Heart left ventricle (tissue), 16 donors: Measurements from ENCODE around the gene RHOV. TPM values are rescaled to one million over a fixed set of nuclear protein-coding genes. Genes with fewer than 3 reads are reported as not detected.

Source experiments
- ATAC-seq, 4 donors: fragments of 200-7000 bp; cut with Tn5 transposase; one replicate each; pipeline ENCODE4 v1.9.1; 2020 to 2022; ENCODE audit warnings: moderate library complexity in 4 of 4, mild to moderate bottlenecking in 3 of 4, moderate number of reproducible peaks in 1 of 4
- DNase-seq, 5 donors: peaks; one replicate each; pipeline ENCODE4 v3.0.0-alpha.2; 2020
- H3K27ac ChIP-seq, 12 donors: fragments of 200-600 bp; sonication (generic) in 4 of 12; one replicate each; pipeline versions ENCODE4 v1.5.0 to v1.8.0; 2016 to 2022; ENCODE audit warnings: mild to moderate bottlenecking in 2 of 12
- H3K27me3 ChIP-seq, 9 donors: fragments of 200-600 bp; sonication (generic) in 2 of 9; one replicate each; pipeline versions ENCODE4 v1.5.1 to v1.8.0; 2016 to 2022; ENCODE audit warnings: mild to moderate bottlenecking in 3 of 9
- H3K36me3 ChIP-seq, 9 donors: fragments of 200-600 bp; sonication (generic) in 2 of 9; one replicate each; pipeline versions ENCODE4 v1.5.0 to v1.8.0; 2018 to 2022; ENCODE audit warnings: mild to moderate bottlenecking in 2 of 9
- H3K4me1 ChIP-seq, 12 donors: fragments of 200-600 bp; sonication (generic) in 4 of 12; one replicate each; pipeline versions ENCODE4 v1.5.0 to v1.8.0; 2016 to 2022; ENCODE audit warnings: mild to moderate bottlenecking in 3 of 12
- H3K4me3 ChIP-seq, 12 donors: fragments of 200-600 bp; sonication (generic) in 4 of 12; one replicate each; pipeline versions ENCODE4 v1.5.0 to v1.8.0; 2017 to 2022; ENCODE audit warnings: mild to moderate bottlenecking in 9 of 12, moderate library complexity in 4 of 12
- H3K9me3 ChIP-seq, 12 donors: fragments of 200-600 bp; sonication (generic) in 4 of 12; one replicate each; pipeline versions ENCODE4 v1.5.0 to v1.8.0; 2016 to 2022; ENCODE audit warnings: mild to moderate bottlenecking in 1 of 12
- POLR2A ChIP-seq, 2 donors: fragments of 450-650 bp; IDR thresholded peaks; one replicate each; pipeline ENCODE4 v1.6.1; 2017; ENCODE audit warnings: antibody characterized with exemption in 2 of 2, mild to moderate bottlenecking in 2 of 2, moderate library complexity in 2 of 2
- WGBS, 4 donors: extraction: QIAGEN DNeasy Blood & Tissue Kit in 2 of 4; methylation state at CpG; one replicate each; pipeline versions ENCODE4 v1.1.5 to v1.1.7; 2013 to 2018; 5-methylcytosine and 5-hydroxymethylcytosine counted together
- intact Hi-C, 10 donors: fragments of 100-400 bp; cut with DNase I; formaldehyde crosslinking; loops; one replicate each; pipeline versions ENCODE4 v1.11.1 to v1.14.2; 2022
- polyA plus RNA-seq, 2 donors: library from polyadenylated mRNA; stranded (reverse); fragments of 200-250 nt; gene quantifications; one replicate each; pipeline ENCODE4 v1.2.3, GENCODE V29; 2013
- total RNA-seq, 9 donors: library from RNA; depleted of rRNA in 2 of 9; stranded (reverse); fragments of >200 nt in 2 of 9; fragmentation: NEBNext Ultra II Directional in 3 of 9; extraction: Animal tissue kit (Norgen Biotek cat#: 25700) in 3 of 9; gene quantifications; one replicate each; pipeline versions ENCODE4 v1.1.0 to v1.2.4, GENCODE V29; 2016 to 2023
- TF ChIP-seq, protein P1 (sequence below), 12 donors: fragments of 200-600 bp; sonication (generic) in 4 of 12; IDR thresholded peaks; one replicate each; pipeline versions ENCODE4 v1.5.0 to v1.8.0; 2018 to 2022; ENCODE audit warnings: antibody characterized with exemption in 12 of 12, mild to moderate bottlenecking in 5 of 12
- donor health status: ischemic (EF 13 %, LVEDD 7.1; RV severe dilation, severe dysfunction).
- donor health status: healthy with polysubstance abuse.
- donor health status: DM: no; HTN: yes; CAD: no.
- donor health status: DM: no; HTN: no; CAD: no.
- donor health status: ischemic (EF 25% LVEDD 6.9; RV normal size, moderate dysfunction).
- donor health status: ischemic (EF 25% LVEDD 5.7; RV mildly dilated, moderate dysfunction).
- donor health status: healthy.
- donor health status: DM: yes; HTN: yes; CAD: no.
- donor health status: ischemic (EF 35%, LVEDD 5.7; RV mildly dilated, moderate dysfunction).
- donor health status: nonischemic (EF 11% LVEDD 7.7; RV severe dilation, severe dysfunction).
- donor health status: DM: yes; HTN: yes; CAD: no.
- donor health status: PGD.
- donor health status: ischemic (EF 29% LVEDD 5.4; RV normal size, mild dysfunction).
- donor health status: nonischemic (EF 23%, LVEDD 6.1; RV moderate dilation, normal function).

RHOV gene
- total and polyA plus RNA-seq, 11 donors, result not detected

- H3K27ac ChIP-seq, result no peak overlapping the region
- H3K27me3 ChIP-seq, result peaks cover 0 to 15% (median 7%) of the 10 kb centered on the region in 9 donors
- peaks cover 0 to 3% (median 0%) of the 10 kb centered on the region in 12 donors for H3K9me3 ChIP-seq
- DNase-seq (no peak), ATAC-seq (no peak)
- TF ChIP-seq POLR2A (IDR thresholded peaks at IDR 0.05), result no peak
- TF ChIP-seq, protein P1, sequence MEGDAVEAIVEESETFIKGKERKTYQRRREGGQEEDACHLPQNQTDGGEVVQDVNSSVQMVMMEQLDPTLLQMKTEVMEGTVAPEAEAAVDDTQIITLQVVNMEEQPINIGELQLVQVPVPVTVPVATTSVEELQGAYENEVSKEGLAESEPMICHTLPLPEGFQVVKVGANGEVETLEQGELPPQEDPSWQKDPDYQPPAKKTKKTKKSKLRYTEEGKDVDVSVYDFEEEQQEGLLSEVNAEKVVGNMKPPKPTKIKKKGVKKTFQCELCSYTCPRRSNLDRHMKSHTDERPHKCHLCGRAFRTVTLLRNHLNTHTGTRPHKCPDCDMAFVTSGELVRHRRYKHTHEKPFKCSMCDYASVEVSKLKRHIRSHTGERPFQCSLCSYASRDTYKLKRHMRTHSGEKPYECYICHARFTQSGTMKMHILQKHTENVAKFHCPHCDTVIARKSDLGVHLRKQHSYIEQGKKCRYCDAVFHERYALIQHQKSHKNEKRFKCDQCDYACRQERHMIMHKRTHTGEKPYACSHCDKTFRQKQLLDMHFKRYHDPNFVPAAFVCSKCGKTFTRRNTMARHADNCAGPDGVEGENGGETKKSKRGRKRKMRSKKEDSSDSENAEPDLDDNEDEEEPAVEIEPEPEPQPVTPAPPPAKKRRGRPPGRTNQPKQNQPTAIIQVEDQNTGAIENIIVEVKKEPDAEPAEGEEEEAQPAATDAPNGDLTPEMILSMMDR (IDR thresholded peaks at IDR 0.05), result no peak
- H3K4me3 ChIP-seq, result no peak overlapping the region
- no peaks in the 10 kb centered on the region for H3K36me3 ChIP-seq
- intact Hi-C loops, result no loop called here
- WGBS, 4 donors, result 65 to 73% (median 71%) methylated on average over 2 of the region's 2 CpGs
- H3K4me1 ChIP-seq, result peaks cover 0 to 16% (median 5%) of the 10 kb centered on the region in 12 donors
Observed at GRCh38 chr15:40877694-40878093, 3.7 kb upstream of the RHOV start.

GRCh38 chr15:40875991-40876730, 2.1 kb upstream of the RHOV start:
- 90 to 92% (median 91%) methylated on average over 6 of the region's 6 CpGs for WGBS, 4 donors
- Histone ChIP-seq H3K9me3 (no peaks in the 10 kb centered on the region), H3K36me3 (no peaks in the 10 kb centered on the region)

DNA sequence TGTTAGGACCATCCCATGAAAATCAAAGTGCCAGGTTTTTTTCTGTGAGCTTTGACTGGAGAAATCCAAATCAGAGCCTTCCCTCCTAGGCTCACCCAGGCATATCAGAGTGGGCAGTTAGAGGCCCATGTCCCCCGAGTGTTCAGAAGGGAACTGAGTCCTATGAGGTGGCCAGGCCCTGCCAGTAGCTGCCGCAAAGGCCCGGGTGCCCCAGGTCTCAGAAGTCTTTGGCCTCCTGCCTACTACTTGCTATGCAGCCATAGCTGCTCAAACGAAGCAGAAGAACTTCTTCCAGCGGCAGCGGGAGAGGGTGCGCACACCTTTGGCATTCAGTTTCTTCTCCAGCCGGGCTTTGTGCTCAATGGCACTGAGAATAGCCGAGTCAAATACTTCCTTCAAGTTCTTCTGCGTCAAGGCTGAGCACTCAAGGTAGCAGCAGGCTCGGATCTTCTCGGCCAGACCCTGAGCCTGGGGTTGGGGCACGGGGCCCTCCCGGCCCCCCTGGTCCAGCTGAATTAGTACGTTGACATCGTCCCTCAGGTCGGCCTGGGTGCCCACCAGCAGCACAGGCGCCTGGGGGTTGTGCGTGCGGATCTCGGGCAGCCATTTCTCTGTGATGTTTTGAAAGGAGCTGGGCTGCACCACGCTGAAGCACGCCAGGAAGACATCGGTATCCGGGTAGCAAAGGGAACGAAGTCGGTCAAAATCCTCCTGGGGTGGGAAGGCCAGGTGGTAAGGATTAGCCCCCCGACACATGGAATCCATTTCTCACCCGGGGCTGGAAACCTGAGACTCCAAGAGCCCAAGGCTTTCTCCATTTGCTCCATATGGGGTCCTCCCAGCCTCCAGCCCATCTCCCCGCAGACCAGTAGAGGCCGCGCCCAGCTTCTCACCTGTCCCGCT, 992 bp downstream of the RHOV start:
- H3K36me3 ChIP-seq, result no peaks in the 10 kb centered on the region
- no peak for DNase-seq
- peaks cover 0 to 16% (median 5%) of the 10 kb centered on the region in 12 donors for H3K4me1 ChIP-seq
- WGBS, 4 donors, result 61 to 67% (median 63%) methylated on average over 30 to 33 of the region's 33 CpGs
- peak overlapping the region in 10 of 12 donors; percentile 33 to 64 (median 58) for H3K4me3 ChIP-seq
- no peak for TF ChIP-seq POLR2A (IDR thresholded peaks at IDR 0.05)
- TF ChIP-seq, protein P1 (IDR thresholded peaks at IDR 0.05), result no peak
- ATAC-seq, result no peak
- intact Hi-C loops, result no loop called here
- H3K27ac ChIP-seq, result no peak overlapping the region
- no peaks in the 10 kb centered on the region for H3K9me3 ChIP-seq
- H3K27me3 ChIP-seq, result peaks cover 0 to 16% (median 7%) of the 10 kb centered on the region in 9 donors

More at GRCh38 chr15:40875991-40876730, 2.1 kb upstream of the RHOV start:
- TF ChIP-seq, protein P1 (IDR thresholded peaks at IDR 0.05), result no peak
- TF ChIP-seq POLR2A (IDR thresholded peaks at IDR 0.05), result no peak
- peaks cover 0 to 16% (median 7%) of the 10 kb centered on the region in 9 donors for H3K27me3 ChIP-seq
- intact Hi-C loops, result no loop called here
- no peak overlapping the region for H3K27ac ChIP-seq
- peaks cover 0 to 16% (median 5%) of the 10 kb centered on the region in 12 donors for H3K4me1 ChIP-seq
- H3K4me3 ChIP-seq, result no peak overlapping the region
- DNase-seq, result no peak
- no peak for ATAC-seq
